Uterus (tissue), 2 donors: Measurements from ENCODE around the gene BABAM2.

Source experiments
- POLR2A ChIP-seq, 2 donors: fragments of 450-650 bp; IDR thresholded peaks; one replicate each; pipeline ENCODE4 v1.6.1; 2016; ENCODE audit warnings: antibody characterized with exemption in 2 of 2, mild to moderate bottlenecking in 1 of 2, moderate library complexity in 1 of 2
- TF ChIP-seq, protein P1 (sequence below), 4 experiments: fragments of 200-600 bp in 2 of 4; fragments of 450-650 bp in 2 of 4; sonication (generic) in 2 of 4; IDR thresholded peaks; one replicate each; pipeline ENCODE4 v1.5.1; 2016 to 2019; ENCODE audit warnings: antibody characterized with exemption in 4 of 4, mild to moderate bottlenecking in 2 of 4, moderate library complexity in 1 of 4

GRCh38 chr2:27940090-27940671 lies 49.7 kb downstream of the BABAM2 start:
- TF ChIP-seq, protein P1, sequence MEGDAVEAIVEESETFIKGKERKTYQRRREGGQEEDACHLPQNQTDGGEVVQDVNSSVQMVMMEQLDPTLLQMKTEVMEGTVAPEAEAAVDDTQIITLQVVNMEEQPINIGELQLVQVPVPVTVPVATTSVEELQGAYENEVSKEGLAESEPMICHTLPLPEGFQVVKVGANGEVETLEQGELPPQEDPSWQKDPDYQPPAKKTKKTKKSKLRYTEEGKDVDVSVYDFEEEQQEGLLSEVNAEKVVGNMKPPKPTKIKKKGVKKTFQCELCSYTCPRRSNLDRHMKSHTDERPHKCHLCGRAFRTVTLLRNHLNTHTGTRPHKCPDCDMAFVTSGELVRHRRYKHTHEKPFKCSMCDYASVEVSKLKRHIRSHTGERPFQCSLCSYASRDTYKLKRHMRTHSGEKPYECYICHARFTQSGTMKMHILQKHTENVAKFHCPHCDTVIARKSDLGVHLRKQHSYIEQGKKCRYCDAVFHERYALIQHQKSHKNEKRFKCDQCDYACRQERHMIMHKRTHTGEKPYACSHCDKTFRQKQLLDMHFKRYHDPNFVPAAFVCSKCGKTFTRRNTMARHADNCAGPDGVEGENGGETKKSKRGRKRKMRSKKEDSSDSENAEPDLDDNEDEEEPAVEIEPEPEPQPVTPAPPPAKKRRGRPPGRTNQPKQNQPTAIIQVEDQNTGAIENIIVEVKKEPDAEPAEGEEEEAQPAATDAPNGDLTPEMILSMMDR (IDR thresholded peaks at IDR 0.05): no peak
- no peak for TF ChIP-seq POLR2A (IDR thresholded peaks at IDR 0.05)
